Measurements from ENCODE around the gene MLLT3.
A peak's percentile ranks its signal among the peaks of the same experiment; 100 is the strongest.

Gene MLLT3

GRCh38 chr9:20488691-20489090 lies 133.6 kb downstream of the MLLT3 start:
- H3K27ac ChIP-seq = no peak overlapping the region

GRCh38 chr9:20486552-20486951 lies 135.7 kb downstream of the MLLT3 start:
- no peak overlapping the region for H3K27ac ChIP-seq
- DNase-seq (ENCODE audit: low read depth, low spot score) = no peak

More at GRCh38 chr9:20488691-20489090, 133.6 kb downstream of the MLLT3 start:
- DNase-seq (ENCODE audit: low read depth, low spot score) = no peak

- H3K27ac ChIP-seq = no peak overlapping the region
- DNase-seq (ENCODE audit: low read depth, low spot score) = no peak
Measured at GRCh38 chr9:20481437-20481836, 140.9 kb downstream of the MLLT3 start.

DNA sequence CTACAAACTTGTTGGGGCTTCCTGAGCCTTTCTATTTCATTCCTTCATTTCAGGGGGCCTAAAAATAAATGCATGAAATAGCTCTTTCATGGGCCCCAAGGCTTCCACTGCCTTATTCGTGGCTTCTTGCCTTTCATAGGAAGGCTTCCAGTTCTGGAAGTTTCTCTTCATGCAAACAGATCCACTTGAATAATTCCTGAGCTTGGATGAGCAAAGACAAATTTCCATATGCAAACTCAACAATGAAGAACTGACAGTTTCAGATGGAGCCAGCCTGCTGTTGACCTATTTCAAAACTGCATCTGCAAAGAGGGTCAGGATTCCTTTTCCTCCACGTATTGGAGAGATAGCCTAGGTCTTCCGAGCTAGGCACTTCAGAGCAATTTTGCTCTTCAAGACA lies 142.1 kb downstream of the MLLT3 start:
- no peak for DNase-seq (ENCODE audit: low read depth, low spot score)
- H3K27ac ChIP-seq = peak overlapping the region; percentile 70

GRCh38 chr9:20479419-20480155 lies 142.7 kb downstream of the MLLT3 start:
- peak overlapping the region; percentile 70 for H3K27ac ChIP-seq
- peak; percentile 64 for DNase-seq (ENCODE audit: low read depth, low spot score)

- no peak for DNase-seq (ENCODE audit: low read depth, low spot score)
- H3K27ac ChIP-seq = peak overlapping the region; percentile 70
Measured at GRCh38 chr9:20478786-20479185, 143.5 kb downstream of the MLLT3 start.

DNA sequence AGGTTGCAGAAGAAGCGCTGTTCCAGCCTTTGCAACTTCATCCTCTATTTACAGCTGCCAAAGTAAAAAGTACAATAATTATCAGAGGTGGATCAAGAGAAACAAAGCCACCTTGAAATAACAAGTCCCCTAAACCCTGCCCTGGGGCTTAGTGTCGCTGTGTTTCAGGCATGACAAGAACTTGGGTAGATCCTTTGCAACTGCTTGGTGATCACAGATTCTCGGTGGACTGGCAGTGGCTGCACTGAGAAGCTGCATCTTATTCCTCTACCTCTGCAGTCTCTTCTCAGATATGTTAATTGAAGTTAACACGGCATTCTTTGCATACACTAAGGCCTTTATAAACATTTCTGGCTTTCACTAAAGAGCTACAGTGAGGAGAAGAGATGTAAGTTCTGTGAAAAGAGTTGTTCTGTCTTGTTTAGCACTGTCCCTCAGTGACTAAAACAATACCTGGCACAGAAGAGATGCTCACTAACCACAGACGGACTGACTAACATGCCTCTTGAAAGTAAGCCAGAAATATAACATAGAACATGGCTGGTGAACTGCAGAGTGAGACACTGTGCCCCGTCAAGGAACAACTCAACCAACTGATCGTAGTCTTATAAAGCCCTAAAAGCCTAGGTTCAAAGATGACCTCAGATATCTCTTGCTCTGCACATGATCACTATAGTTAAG lies 144.2 kb downstream of the MLLT3 start:
- DNase-seq (ENCODE audit: low read depth, low spot score) = peak; percentile 82
- peak overlapping the region; percentile 70 for H3K27ac ChIP-seq

DNA sequence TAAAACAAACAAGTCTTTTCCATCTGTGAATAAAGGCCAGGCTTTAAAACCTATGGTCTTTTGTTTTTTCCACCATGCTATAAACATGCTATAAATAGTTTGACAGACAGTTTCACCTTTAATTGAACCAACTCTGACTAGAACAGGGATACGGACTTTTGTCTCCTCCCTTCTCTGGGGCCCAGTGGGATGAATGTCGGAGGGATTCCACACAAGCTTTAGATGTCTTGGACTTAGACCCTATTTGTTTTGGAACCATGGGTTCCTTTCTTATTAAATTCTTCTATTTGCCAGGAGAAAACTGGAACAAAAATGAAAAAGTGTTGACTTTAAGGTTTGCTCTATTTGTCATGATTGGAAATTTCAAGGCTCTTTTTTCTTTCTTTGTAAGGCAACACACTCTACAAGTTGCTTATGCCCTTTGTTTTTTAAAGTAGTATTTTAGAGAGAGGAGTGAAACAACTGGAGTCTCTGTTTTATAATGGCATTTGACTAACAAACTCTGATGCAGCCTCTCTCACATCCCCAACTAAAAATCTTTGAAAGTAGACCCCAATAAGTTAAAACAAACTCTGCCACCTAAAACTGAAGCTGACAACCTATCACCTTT lies 145.3 kb downstream of the MLLT3 start:
- DNase-seq (ENCODE audit: low read depth, low spot score) = no peak
- no peak overlapping the region for H3K27ac ChIP-seq

DNA sequence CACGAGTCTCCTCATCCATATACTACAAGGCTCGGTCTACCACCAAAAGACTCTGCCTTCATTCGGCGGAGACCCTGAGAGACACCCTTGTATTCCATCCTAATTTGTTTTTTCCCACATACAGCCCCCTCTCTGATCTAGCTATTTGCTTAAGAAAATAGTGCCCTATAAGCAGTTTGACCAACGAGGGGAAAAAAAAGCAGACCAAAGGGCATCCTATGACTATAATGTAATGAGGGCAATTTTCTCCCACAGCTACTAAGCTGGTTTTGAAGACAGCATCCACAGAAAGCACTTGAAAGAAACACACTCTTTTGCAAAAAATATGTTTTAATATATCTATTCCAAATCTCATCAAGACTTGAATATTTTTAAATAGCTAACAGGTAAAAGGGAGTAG lies 147.8 kb downstream of the MLLT3 start:
- no peak overlapping the region for H3K27ac ChIP-seq
- no peak for DNase-seq (ENCODE audit: low read depth, low spot score)

DNA sequence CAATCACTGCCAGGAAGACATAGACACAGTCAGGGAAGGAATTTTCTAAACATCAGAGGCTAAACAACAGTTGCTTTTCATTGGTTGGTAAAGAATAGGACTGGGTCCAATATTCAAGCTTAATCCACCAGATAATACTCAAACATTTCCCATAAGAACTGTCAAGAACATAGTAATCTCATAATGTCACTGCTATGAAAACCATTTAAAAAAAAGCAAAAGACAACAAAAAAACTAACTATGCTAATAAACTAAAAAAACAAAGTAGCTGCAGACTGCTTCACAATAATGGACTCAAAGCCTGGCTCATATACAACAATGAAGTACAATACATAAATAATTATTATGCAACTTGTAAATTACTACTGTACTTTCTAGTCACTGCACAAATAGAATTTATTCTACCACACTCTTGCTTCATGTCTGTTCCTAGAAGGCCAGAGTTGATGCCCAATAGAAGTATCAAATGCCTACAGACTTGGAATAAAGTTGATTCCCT lies 148.7 kb downstream of the MLLT3 start:
- DNase-seq (ENCODE audit: low read depth, low spot score) = no peak
- no peak overlapping the region for H3K27ac ChIP-seq

GRCh38 chr9:20472342-20473045 lies 149.8 kb downstream of the MLLT3 start:
- no peak overlapping the region for H3K27ac ChIP-seq
- DNase-seq (ENCODE audit: low read depth, low spot score) = no peak

GRCh38 chr9:20466328-20467008 lies 155.8 kb downstream of the MLLT3 start:
- no peak for DNase-seq (ENCODE audit: low read depth, low spot score)
- H3K27ac ChIP-seq = no peak overlapping the region

DNA sequence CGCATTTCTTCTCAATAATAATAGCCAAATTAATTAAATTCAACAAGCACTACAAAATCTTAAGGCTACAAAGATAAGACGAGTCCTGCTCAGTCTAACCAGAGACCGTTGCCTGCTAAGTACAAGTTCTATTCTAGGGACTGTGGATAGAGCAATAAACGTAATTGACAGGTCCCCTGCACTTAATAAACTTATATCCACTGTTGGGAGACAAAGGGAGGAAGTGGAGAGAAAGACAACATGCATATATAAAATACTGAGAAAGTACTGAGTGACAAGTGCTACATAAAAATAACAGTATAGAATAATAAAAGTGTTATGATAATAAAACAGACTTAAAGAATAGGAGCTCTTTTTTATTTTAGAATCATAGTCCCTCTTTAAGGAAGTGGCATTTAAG lies 158.1 kb downstream of the MLLT3 start:
- no peak overlapping the region for H3K27ac ChIP-seq
- no peak for DNase-seq (ENCODE audit: low read depth, low spot score)

GRCh38 chr9:20463823-20464222 lies 158.5 kb downstream of the MLLT3 start:
- H3K27ac ChIP-seq = no peak overlapping the region
- no peak for DNase-seq (ENCODE audit: low read depth, low spot score)

GRCh38 chr9:20462410-20462809 lies 159.9 kb downstream of the MLLT3 start:
- DNase-seq (ENCODE audit: low read depth, low spot score) = no peak
- no peak overlapping the region for H3K27ac ChIP-seq

DNA sequence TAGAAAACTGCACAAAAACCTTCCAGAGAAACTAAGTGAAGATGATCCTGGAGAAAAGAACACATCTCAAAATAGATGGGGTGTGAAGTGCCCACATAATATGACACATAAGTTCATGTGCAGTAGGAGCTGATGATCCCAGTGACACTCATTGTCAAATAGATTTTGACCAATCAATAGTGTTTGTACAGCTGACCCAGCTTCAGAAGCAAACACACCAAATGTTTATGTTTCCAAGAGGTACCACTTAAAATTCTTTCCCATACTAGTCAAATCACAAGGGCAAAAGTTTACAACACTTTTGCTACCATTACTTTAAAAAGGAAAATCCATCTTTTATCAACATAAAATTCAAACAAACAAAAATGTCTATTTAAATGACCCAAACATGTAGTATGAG lies 175.0 kb downstream of the MLLT3 start:
- no peak for DNase-seq (ENCODE audit: low read depth, low spot score)
- H3K27ac ChIP-seq = no peak overlapping the region

- H3K27ac ChIP-seq = no peak overlapping the region
- no peak for DNase-seq (ENCODE audit: low read depth, low spot score)
Measured at GRCh38 chr9:20446248-20446647, 176.1 kb downstream of the MLLT3 start.

DNA sequence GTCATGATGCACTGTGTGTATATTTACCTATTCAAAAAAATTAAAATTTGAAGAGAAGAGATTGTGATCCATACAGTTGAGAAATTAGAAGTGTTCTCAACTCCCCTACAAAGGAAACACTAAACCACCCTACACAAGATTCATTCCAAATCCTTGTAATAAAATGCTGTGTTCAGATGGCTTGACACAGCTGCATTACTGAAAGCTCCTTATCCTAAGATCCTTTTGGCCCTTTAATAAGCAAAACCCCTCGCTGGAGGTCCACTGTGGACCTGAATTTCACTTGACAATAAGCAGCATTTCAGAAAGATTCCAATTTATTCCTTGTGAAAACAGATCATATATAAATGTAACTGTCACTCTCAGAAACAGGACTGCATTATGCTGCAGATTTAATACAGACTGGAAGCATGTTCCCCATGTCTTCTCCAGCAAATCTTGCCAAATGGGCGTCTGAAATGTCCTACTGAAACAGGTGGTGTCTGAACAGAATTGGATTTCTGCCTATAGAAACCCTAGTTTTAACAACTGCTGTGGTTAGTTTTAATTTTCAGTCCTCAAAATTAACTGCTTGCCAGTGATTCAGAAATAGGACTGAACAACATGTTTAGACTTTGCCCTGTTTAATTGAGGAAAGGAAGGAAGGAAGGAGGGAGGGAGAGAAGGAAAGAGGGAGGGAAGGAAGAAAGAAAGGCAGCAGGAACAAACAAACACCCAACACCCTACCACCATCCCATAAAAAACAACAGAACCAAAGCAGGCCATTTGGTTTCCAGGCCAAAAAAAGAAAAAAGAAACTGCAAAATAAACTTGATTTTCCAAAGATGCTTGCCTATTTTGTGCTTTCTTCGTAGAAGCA lies 179.6 kb downstream of the MLLT3 start:
- no peak for DNase-seq (ENCODE audit: low read depth, low spot score)
- no peak overlapping the region for H3K27ac ChIP-seq

DNA sequence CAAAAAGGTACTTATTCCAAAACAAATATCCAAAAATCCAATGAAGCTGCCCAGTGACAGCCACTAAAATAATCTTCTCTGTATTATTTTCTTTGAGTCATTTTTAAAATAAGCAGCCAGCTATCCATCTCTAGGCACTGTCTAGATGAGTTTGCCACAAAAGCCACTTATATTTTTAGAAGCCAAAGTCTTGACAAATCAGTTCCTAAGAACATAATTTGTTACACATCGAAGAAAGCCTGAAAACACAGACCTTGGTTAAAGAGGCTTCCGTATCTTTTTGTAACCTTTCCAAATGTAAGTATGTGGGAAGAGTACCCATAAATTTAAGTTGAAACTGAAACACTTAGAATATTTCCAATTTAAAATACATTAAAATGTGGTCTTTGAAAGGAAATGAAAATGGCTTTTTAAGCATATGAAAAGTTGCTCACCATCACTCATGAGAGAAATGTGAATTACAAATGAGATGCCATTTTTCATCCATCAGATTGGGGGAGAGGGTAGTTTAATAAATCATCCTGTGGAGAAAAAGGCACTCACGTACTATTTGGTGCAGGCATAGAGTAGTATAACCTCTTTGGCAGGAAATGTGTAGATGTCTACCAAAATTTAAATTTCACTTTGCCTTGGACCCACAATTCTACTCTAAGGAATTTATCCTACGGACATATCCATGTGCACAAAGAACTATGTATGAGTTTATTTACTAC lies 180.4 kb downstream of the MLLT3 start:
- DNase-seq (ENCODE audit: low read depth, low spot score) = no peak
- H3K27ac ChIP-seq = no peak overlapping the region

Data from epithelial cell of prostate (primary cell).